ENCODE data around the gene UPP2.

DNA sequence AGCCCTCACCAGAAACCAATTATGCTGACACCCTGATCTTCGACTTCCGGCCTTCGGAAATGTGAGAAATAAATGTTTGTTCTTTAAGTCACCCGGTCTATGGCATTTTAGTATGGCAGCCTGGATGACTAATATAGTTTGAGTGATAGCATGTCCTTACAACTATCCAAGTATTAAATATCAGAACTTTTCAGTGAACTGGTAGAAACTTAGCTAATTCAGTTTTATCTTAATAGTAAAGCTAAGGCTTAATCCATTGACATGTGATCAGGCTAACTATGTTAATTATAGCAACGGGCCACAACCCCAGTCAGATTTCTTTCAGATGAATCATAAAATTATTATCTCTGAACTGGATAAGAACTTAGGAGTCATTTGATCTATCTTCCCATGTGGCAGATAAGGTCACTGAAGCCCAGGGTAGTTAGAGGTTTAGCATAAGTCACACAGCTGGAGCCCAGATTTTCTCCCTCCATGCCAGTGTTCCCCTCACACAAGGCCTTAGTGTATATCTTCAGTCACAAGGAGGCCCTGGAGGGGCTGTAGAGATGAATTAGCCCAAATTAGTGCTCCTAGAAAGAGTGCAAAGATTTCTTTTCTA is 40.7 kb upstream of the UPP2 start:
- TF ChIP-seq GATA2 (IDR thresholded peaks at IDR 0.05; ENCODE audit: low read depth, low read length) (no peak), GATA3 (IDR thresholded peaks at IDR 0.05; ENCODE audit: low read depth, low read length) (no peak)
